ENCODE results near the gene MLLT10.

MLLT10 gene

DNA sequence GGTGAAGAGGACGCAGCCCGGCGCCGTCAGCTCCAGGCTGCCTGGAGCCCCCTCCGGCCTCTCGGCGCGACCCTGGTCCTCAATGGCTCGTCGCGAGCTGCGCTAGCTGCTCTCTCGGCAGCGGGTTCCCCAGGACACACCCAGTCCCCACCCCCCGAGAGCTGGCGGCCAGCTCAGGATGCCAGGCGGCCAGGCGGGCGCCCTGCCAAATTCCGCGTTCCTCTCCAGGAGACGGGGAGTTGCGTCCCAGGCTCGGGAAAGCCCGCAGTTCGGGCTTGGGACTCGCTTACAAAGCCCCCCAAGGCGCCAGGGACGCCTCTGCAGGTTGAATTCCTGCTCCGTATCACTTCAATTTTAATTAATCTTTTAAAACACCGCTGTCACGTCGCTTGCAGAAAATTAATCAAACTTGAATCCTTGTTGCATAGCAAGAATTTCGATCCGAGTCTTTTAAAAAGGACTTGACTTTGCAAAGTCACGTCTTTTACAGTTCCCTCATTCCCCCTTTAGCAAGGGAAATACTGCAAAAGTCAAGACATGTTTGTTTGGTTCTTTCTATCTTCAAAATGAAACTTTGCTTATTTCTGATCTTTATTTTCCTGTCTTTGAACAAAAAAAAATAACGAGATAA, 36.7 kb upstream of the MLLT10 start:
- Mint-ChIP-seq H3K4me1 (ENCODE audit: low read depth) (peaks cover 18% of the 10 kb centered on the region), H3K27me3 (ENCODE audit: low read depth) (peaks cover 78% of the 10 kb centered on the region), H3K9me3 (no peaks in the 10 kb centered on the region), H3K36me3 (ENCODE audit: low read depth) (no peaks in the 10 kb centered on the region), H3K4me3 (peak overlapping the region; percentile 54), H3K27ac (no peak overlapping the region)

DNA sequence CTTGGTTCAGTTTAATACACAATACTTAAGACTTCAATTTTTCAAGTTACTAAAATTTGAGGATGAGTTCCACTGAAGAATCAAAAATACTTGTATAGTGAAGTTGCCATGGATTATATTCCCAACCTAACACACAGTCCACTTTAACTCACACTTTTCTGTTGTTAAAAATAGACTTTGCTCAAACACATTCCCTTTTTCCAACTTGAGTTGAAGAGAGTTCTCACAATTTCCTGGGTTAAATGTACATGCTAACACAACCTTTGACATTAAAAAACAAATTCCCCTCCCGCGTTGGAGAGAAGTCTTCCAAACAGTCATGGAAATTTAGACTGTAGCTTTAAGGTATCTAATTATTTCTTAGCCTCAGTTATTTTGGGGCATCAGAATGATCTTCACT, 35.7 kb upstream of the MLLT10 start:
- peaks cover 77% of the 10 kb centered on the region for H3K27me3 Mint-ChIP-seq (ENCODE audit: low read depth)
- peaks cover 18% of the 10 kb centered on the region for H3K4me1 Mint-ChIP-seq (ENCODE audit: low read depth)
- H3K4me3 Mint-ChIP-seq = peak overlapping the region; percentile 39
- H3K36me3 Mint-ChIP-seq (ENCODE audit: low read depth) = no peaks in the 10 kb centered on the region
- H3K27ac Mint-ChIP-seq = no peak overlapping the region
- H3K9me3 Mint-ChIP-seq = no peaks in the 10 kb centered on the region

DNA sequence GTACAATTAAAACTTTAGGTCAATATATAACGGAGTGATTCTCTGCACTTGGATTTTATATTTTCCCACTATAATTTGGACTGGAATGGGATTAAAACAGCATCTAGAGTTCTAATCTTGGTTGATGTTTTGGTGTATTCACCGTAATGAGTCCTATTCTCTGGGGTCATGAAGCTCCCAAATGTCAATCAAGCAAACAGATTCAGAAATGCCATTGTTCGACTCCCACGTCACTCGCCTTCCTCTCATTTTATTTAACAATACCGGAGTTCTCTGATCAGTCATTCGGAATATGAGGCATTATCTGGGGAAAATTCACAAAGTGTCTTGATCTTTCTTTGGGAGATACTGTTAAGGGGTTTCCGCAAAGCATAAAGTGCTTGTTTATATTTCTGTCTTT, 35.0 kb upstream of the MLLT10 start:
- Mint-ChIP-seq H3K4me3 (no peak overlapping the region), H3K4me1 (ENCODE audit: low read depth) (peaks cover 14% of the 10 kb centered on the region), H3K27ac (no peak overlapping the region)

DNA sequence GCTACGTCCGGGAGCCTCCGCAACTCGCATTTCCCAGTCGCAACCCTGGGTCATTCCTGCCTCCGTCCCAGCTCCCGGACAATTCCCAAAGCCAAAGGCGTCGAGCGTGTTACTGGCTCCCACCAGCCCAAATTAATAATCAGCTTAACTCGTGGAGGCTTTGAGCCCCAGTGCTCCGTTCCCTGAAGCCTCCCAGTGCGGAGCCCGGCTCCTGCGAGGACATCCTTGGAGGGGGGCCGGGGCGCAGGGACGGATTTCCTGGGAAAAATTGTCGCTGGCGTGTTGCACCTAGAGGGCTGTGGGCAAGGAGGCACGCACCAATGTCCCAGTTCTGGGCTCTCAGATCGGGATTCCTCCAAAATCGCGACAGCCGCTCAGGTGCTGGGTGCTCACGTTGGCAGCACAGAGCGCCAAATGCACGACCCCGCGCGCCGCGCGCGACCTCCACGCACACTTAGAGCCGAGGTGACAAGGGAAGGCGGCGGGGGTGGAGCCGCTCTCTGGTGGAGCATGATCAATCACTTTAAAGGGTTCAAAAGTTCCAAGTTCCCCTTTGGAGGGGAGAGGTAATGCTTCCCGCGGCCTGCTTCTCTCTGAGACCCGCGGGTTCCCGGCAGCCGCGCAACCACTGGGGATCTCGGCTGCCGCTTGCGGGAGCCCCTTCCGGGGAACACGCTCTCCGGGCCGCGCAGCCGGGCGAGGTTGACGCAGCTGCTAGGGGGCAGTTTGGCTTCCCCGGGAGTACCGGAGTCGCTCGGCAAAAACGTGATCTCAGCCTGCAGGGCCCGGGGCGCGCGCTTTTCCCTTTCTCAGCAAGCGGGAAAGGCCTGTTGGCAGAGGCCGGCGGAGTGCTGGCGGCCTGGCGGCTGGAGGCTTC, 34.1 kb upstream of the MLLT10 start:
- H3K9me3 Mint-ChIP-seq = no peaks in the 10 kb centered on the region
- no peak overlapping the region for H3K4me3 Mint-ChIP-seq

More for the DNA sequence above, 35.0 kb upstream of the MLLT10 start:
- Mint-ChIP-seq H3K9me3 (no peaks in the 10 kb centered on the region), H3K27me3 (ENCODE audit: low read depth) (peaks cover 77% of the 10 kb centered on the region), H3K36me3 (ENCODE audit: low read depth) (no peaks in the 10 kb centered on the region)

DNA sequence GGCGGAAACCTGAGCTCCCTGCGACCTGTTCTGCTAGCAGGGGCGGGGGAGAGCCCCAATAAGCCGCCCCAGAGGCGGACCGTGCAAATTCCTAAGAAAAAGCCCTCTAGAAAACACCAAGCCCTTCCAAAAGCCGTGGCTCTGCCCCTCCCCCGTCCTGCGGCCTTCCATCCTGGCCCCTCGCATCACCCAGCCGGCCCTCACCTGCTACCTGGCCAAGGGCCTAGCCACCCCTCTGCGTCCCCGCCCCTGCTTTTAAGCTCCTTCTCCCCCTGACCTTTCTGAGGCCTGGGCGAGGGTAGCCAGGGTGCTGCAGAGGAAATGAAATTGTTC, 33.5 kb upstream of the MLLT10 start:
- Mint-ChIP-seq H3K27ac (no peak overlapping the region), H3K9me3 (no peaks in the 10 kb centered on the region), H3K4me3 (no peak overlapping the region), H3K4me1 (ENCODE audit: low read depth) (peaks cover 5% of the 10 kb centered on the region), H3K27me3 (ENCODE audit: low read depth) (peaks cover 76% of the 10 kb centered on the region), H3K36me3 (ENCODE audit: low read depth) (no peaks in the 10 kb centered on the region)

More for the DNA sequence above, 34.1 kb upstream of the MLLT10 start:
- H3K27ac Mint-ChIP-seq = no peak overlapping the region
- H3K27me3 Mint-ChIP-seq (ENCODE audit: low read depth) = peaks cover 79% of the 10 kb centered on the region
- no peaks in the 10 kb centered on the region for H3K36me3 Mint-ChIP-seq (ENCODE audit: low read depth)
- peaks cover 10% of the 10 kb centered on the region for H3K4me1 Mint-ChIP-seq (ENCODE audit: low read depth)

DNA sequence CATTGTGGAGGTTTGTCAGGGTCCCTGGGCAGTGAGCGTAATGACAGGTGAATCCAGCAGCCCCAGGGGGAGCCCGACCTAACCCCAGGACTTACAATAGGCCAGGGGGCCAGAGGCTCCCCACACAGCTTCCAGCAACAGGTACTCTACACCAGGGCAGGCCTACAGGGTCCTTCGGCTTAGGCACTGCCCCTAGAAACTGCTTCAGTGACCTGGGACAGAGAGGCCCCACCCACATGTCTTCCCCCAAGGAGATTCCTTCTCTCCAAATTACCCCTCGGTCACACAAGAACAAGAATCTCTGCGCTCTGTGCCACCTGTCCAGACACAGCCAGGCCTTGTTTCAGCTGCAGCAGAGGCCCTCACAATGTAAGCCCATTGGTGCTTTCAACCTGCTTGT, 32.9 kb upstream of the MLLT10 start:
- H3K36me3 Mint-ChIP-seq (ENCODE audit: low read depth) = no peaks in the 10 kb centered on the region
- no peak overlapping the region for H3K4me3 Mint-ChIP-seq
- no peaks in the 10 kb centered on the region for H3K9me3 Mint-ChIP-seq
- H3K27me3 Mint-ChIP-seq (ENCODE audit: low read depth) = peaks cover 81% of the 10 kb centered on the region
- H3K27ac Mint-ChIP-seq = no peak overlapping the region
- peaks cover 4% of the 10 kb centered on the region for H3K4me1 Mint-ChIP-seq (ENCODE audit: low read depth)

DNA sequence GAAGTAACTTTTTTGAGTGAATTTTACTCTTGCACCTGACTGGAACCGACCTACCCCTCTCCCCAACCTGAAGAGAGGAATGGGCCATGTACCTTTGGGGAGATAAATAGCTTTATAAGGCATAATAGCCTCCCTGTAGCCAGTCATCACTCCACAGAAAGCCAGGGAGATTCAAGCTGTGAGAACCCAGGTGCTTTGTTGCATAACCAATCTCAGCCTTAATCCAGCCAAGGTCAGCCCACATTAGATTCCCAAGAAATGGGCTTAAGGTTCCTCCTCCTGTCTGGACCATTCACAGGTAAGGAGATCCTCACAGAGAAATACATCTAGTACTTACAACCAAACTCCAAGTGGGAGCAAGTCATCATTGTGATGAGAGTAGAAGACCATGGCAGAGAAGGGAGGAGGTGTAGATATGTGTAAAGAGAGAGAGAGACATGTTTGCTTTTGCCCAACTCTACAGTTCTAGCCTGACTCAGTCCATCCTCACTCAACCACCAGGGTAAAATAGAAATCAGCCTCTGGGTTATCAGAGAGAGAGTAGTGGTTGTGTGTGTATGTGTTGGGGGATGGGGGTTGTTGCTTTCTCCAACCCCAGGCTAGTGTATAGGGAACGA, 32.2 kb upstream of the MLLT10 start:
- peaks cover 88% of the 10 kb centered on the region for H3K27me3 Mint-ChIP-seq (ENCODE audit: low read depth)
- H3K4me3 Mint-ChIP-seq = no peak overlapping the region

DNA sequence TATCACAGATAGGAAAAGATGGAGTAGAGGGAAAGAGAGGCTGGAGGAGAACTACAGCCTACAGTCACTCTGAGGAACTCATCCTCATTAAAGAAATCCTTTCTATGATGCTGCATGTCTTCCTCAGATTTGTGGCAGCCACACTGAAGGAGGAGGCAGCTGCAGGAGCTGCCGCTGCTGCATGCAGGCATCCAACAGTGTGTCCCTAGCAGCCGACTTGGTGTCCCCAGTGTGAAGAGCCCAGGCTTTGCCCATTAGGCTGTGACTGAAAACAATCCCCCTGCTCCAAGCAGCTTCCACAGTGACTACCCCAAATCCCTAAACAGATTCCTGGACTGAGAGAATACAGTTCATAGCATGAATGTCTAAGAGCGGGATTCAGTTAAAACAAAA, 31.7 kb upstream of the MLLT10 start:
- no peak overlapping the region for H3K4me3 Mint-ChIP-seq
- no peaks in the 10 kb centered on the region for H3K36me3 Mint-ChIP-seq (ENCODE audit: low read depth)
- H3K4me1 Mint-ChIP-seq (ENCODE audit: low read depth) = peaks cover 3% of the 10 kb centered on the region
- no peaks in the 10 kb centered on the region for H3K9me3 Mint-ChIP-seq
- peaks cover 87% of the 10 kb centered on the region for H3K27me3 Mint-ChIP-seq (ENCODE audit: low read depth)
- H3K27ac Mint-ChIP-seq = no peak overlapping the region

More for the DNA sequence above, 32.2 kb upstream of the MLLT10 start:
- Mint-ChIP-seq H3K27ac (no peak overlapping the region), H3K9me3 (no peaks in the 10 kb centered on the region), H3K36me3 (ENCODE audit: low read depth) (no peaks in the 10 kb centered on the region), H3K4me1 (ENCODE audit: low read depth) (peaks cover 3% of the 10 kb centered on the region)

DNA sequence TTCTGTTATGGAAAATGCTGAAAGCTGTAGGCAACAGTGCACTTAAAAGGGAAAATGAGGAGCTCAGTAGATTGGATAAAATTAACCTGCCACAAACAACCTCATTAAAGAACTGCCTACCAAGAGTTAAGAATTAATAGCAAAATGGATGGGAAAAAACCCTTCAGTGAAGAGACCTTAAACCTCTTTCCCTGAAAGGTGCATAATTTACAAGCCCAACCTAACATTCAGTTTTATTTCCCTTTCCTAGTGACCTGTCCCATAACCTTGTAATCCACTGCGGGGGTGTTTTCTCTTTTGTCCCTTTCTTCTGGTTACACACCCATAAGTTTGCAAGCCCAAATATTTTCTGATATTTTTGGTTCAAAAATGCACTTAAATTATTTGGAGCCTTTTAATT, 30.5 kb upstream of the MLLT10 start:
- peaks cover 85% of the 10 kb centered on the region for H3K27me3 Mint-ChIP-seq (ENCODE audit: low read depth)
- H3K9me3 Mint-ChIP-seq = no peaks in the 10 kb centered on the region
- H3K4me3 Mint-ChIP-seq = no peak overlapping the region
- no peaks in the 10 kb centered on the region for H3K4me1 Mint-ChIP-seq (ENCODE audit: low read depth)
- no peaks in the 10 kb centered on the region for H3K36me3 Mint-ChIP-seq (ENCODE audit: low read depth)
- H3K27ac Mint-ChIP-seq = no peak overlapping the region

DNA sequence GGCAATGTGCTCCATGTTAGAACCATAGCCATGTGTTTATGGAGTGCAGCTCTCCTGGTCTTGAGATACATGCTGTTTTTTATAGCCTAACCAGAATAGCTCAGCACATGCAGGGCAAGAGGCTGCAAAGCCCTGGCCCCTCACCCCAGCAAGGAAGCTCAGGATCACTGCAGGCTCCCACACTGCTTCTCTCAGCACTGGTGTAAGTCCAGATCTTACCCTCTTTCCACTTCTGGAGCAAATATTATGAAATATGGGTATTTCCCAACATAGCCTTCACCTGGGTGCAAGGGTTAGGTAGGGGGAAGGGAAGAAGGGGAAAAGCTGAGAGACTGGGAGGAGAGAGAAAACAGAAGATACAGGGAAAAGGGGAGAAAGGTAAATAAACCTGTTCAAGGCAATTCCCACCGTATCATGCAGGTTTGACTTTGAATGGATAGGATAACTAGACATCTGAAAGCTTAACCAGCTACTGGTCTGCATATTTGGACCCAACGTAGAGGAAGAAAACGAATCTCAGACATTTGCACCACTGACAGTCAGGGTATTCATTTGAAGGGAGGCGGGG, 28.2 kb upstream of the MLLT10 start:
- no peak overlapping the region for H3K27ac Mint-ChIP-seq
- no peak overlapping the region for H3K4me3 Mint-ChIP-seq
- H3K9me3 Mint-ChIP-seq = no peaks in the 10 kb centered on the region
- no peaks in the 10 kb centered on the region for H3K4me1 Mint-ChIP-seq (ENCODE audit: low read depth)
- peaks cover 75% of the 10 kb centered on the region for H3K27me3 Mint-ChIP-seq (ENCODE audit: low read depth)
- H3K36me3 Mint-ChIP-seq (ENCODE audit: low read depth) = no peaks in the 10 kb centered on the region

DNA sequence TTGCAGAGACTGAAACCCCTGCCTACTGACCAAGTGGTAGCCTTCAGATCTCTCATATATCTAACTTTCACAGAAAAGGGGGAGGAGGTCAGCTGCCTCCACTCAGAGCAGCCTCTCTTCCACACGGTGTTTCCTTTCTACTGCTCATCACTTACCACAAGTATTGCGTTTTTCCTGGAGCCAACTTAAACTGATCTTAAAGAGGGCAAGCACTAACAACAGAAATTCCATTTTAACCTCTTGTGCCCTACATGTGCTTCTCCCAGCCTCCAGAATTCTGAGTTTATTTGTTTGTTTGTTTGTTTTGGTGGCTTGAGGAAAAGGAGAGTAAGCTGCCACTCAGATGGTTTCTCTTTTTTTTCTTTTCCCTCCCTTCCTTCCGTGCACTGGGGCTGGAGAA, 27.7 kb upstream of the MLLT10 start:
- no peak overlapping the region for H3K4me3 Mint-ChIP-seq
- H3K27me3 Mint-ChIP-seq (ENCODE audit: low read depth) = peaks cover 75% of the 10 kb centered on the region
- no peaks in the 10 kb centered on the region for H3K36me3 Mint-ChIP-seq (ENCODE audit: low read depth)
- no peak overlapping the region for H3K27ac Mint-ChIP-seq
- H3K9me3 Mint-ChIP-seq = no peaks in the 10 kb centered on the region
- H3K4me1 Mint-ChIP-seq (ENCODE audit: low read depth) = no peaks in the 10 kb centered on the region

DNA sequence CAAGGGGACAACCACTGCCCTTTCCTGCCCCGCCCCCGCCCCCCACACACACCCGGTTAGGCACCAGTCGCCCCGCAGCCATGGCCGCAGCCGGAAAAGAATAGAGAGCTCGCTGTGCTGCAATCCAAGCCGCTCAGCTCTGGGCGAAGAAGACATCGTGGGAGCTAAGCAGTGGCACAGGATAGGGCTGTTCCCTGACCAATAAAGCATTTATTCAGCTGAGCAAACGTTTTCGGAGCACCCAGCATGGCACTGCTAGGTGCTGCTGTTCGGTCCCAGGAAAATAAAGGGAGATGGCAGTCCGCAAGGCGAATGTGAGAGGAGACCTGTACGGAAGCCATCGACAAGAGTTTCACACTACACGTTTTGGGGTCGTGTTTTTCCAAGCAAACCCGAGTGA, 26.9 kb upstream of the MLLT10 start:
- no peak overlapping the region for H3K27ac Mint-ChIP-seq
- H3K36me3 Mint-ChIP-seq (ENCODE audit: low read depth) = no peaks in the 10 kb centered on the region
- no peaks in the 10 kb centered on the region for H3K9me3 Mint-ChIP-seq
- H3K4me1 Mint-ChIP-seq (ENCODE audit: low read depth) = no peaks in the 10 kb centered on the region
- H3K27me3 Mint-ChIP-seq (ENCODE audit: low read depth) = peaks cover 75% of the 10 kb centered on the region
- H3K4me3 Mint-ChIP-seq = no peak overlapping the region

DNA sequence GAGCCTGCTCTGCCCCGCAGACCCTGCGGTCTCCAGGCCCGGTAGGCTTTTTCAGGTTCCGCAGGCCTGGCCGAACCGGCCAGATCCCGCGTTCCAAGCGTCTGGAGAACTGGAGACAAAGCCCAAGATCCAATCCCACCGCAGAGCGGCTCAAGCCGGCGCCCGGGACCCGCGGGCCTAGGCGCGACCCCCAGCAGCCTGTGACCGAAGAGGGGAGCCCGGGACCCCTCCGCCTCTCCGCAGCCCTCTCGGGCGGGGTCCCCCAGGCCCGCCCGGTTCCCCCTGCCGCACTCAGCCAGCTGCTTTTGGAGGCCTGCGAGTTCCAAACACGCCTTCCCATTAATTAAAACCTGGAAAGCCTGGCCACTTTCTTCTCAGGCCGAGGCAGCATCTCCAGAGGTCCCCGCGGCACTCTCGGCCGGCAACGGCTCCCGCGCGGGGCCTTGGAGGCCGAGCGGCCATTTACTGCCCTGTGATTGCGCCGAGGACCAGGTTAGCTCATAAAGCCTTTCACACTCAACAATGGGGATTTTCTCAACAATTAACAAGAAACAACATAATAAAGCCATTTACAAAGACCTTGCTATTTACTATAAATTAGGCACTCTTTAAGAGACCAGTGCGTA, 25.2 kb upstream of the MLLT10 start:
- Mint-ChIP-seq H3K27ac (no peak overlapping the region), H3K4me1 (ENCODE audit: low read depth) (no peaks in the 10 kb centered on the region), H3K9me3 (no peaks in the 10 kb centered on the region), H3K27me3 (ENCODE audit: low read depth) (peaks cover 75% of the 10 kb centered on the region), H3K36me3 (ENCODE audit: low read depth) (no peaks in the 10 kb centered on the region), H3K4me3 (no peak overlapping the region)

DNA sequence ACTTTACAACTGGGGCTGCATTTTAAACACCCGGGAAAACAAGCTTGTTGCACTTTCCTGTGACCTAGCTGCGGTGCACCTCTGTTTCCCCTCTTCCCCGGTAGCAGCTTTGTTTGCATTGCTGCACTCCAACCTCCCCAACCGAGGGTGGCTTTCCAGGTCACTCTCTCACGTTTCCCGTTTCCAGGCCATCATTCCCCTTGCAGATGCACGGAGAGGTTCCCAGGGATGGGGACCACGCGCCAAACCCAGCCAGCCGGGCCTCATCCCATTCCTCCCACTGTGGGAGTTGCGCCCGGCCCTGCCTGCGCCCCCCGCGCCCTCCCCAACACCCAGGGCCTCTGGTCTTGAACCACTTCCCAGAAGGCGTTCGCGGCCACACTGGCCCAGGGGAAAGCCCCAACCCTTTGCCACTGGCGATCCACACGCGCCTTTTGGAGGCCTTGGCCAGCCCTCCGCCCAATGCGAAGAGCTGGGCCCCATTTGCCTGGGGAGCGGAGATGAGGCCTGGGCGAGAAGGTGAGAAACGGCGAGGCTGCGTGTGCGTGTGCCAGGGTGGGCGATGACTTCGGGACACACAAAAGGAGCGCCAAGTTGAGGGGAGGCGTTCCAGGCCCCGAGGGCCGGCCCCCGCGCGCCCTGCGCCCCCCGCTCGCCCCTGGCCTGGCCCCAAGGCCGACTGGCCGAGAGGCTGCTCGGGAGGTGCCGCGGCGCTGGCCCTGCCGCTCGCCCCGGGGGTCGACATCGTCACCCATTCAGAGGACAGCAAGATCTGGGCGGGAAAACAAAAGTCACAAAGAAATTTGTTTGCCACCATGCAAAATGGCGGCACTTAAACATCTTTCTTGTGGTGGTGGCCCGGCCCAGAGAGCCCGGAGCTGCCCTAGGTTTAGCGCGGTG, 24.4 kb upstream of the MLLT10 start:
- Mint-ChIP-seq H3K4me1 (ENCODE audit: low read depth) (no peaks in the 10 kb centered on the region), H3K9me3 (no peaks in the 10 kb centered on the region), H3K27ac (no peak overlapping the region), H3K27me3 (ENCODE audit: low read depth) (peaks cover 78% of the 10 kb centered on the region), H3K36me3 (ENCODE audit: low read depth) (no peaks in the 10 kb centered on the region), H3K4me3 (no peak overlapping the region)
